IMR-90 (cell line): ENCODE measurements around the gene NOL9. TPM values are rescaled to one million over a fixed set of nuclear protein-coding genes. Genes with fewer than 3 reads are reported as not detected.

ENCODE experiments used
- ATAC-seq: fragments of 200-7000 bp; cut with Tn5 transposase; 2 replicates; pipeline ENCODE4 v1.9.1; 2020; ENCODE audit warnings: low read depth, mild to moderate bottlenecking, moderate library complexity
- BruUV-seq: library from RNA; stranded (reverse); fragments of 400-500 nt; replicated peaks from 2 replicates; lab custom pipeline; 2021; lab: Mats Ljungman, UMichigan
- CTCF ChIA-PET: fragments of 300-600 bp; formaldehyde crosslinking; extraction: SDS; loops from one replicate; lab custom pipeline; 2021; ENCODE audit warnings: antibody characterized with exemption; lab: Yijun Ruan, JAX
- POLR2A ChIA-PET: fragments of 300-600 bp; sonication (Branson Sonifier 250); formaldehyde crosslinking; loops from one replicate; lab custom pipeline; 2022; ENCODE audit warnings: antibody characterized with exemption; ENCODE audit not compliant: unreplicated experiment; lab: Charles Lee
- DNase-seq: peaks from one replicate; pipeline ENCODE4 v3.0.0; 2013
- H2AFZ ChIP-seq: replicated peaks from 2 replicates; pipeline ENCODE3; 2013; ENCODE audit warnings: low read length, mild to moderate bottlenecking; ENCODE audit not compliant: poor library complexity
- H2AK5ac ChIP-seq: 2 replicates; pipeline ENCODE4 v1.6.1; 2013; ENCODE audit warnings: low read depth, low read length, inconsistent platforms
- H2AK9ac ChIP-seq: replicated peaks from 2 replicates; pipeline ENCODE3; 2013; ENCODE audit warnings: mild to moderate bottlenecking, low read depth, low read length, moderate library complexity; ENCODE audit not compliant: poor library complexity
- H2BK120ac ChIP-seq: 2 replicates; pipeline ENCODE4 v1.6.1; 2013; ENCODE audit warnings: low read depth, low read length, inconsistent platforms
- H2BK15ac ChIP-seq: 3 replicates; pipeline ENCODE4 v1.6.1; 2013; ENCODE audit warnings: low read depth, low read length, inconsistent platforms
- H2BK20ac ChIP-seq: 2 replicates; pipeline ENCODE4 v1.6.1; 2013; ENCODE audit warnings: low read depth, mild to moderate bottlenecking, inconsistent platforms, low read length, moderate library complexity
- H2BK5ac ChIP-seq: 2 replicates; pipeline ENCODE4 v1.6.1; 2013; ENCODE audit warnings: mild to moderate bottlenecking, low read depth, low read length, inconsistent platforms; ENCODE audit not compliant: poor library complexity, severe bottlenecking
- H3K14ac ChIP-seq: replicated peaks from 2 replicates; pipeline ENCODE4 v1.6.1; 2013; ENCODE audit warnings: low read depth, low read length, inconsistent platforms
- H3K18ac ChIP-seq: 2 replicates; pipeline ENCODE4 v1.6.1; 2013; ENCODE audit warnings: low read depth, low read length, control low read depth
- H3K23ac ChIP-seq: 2 replicates; pipeline ENCODE4 v1.6.1; 2013; ENCODE audit warnings: low read depth, low read length, inconsistent platforms
- H3K27ac ChIP-seq: 2 replicates; pipeline ENCODE4 v1.5.1; 2013; ENCODE audit warnings: mild to moderate bottlenecking, control low read depth, low read length; ENCODE audit not compliant: insufficient read depth
- H3K27me3 ChIP-seq: 2 replicates; pipeline ENCODE4 v1.6.1; 2013; ENCODE audit warnings: low read length; ENCODE audit not compliant: control insufficient read depth, insufficient read depth
- H3K36me3 ChIP-seq: 2 replicates; pipeline ENCODE4 v1.6.1; 2013; ENCODE audit warnings: low read length, mixed read lengths; ENCODE audit not compliant: control insufficient read depth, insufficient read depth
- H3K4ac ChIP-seq: 2 replicates; pipeline ENCODE4 v1.6.1; 2013; ENCODE audit warnings: low read depth, low read length, inconsistent platforms
- H3K4me1 ChIP-seq: 2 replicates; pipeline ENCODE4 v1.6.1; 2013; ENCODE audit warnings: low read length, mixed read lengths; ENCODE audit not compliant: control insufficient read depth, insufficient read depth
- H3K4me2 ChIP-seq: 2 replicates; pipeline ENCODE4 v1.6.1; 2013; ENCODE audit warnings: low read depth, mild to moderate bottlenecking, control low read depth, low read length, moderate library complexity
- H3K4me3 ChIP-seq: 2 replicates; pipeline ENCODE4 v1.5.1; 2013; ENCODE audit warnings: low read depth, mild to moderate bottlenecking, control low read depth, low read length, moderate library complexity; ENCODE audit not compliant: insufficient read depth
- H3K56ac ChIP-seq: 2 replicates; pipeline ENCODE4 v1.6.1; 2013; ENCODE audit warnings: low read length, inconsistent platforms; ENCODE audit not compliant: insufficient read depth; ENCODE audit errors: extremely low read depth
- H3K79me1 ChIP-seq, 2 experiments: 2 replicates each; pipeline ENCODE4 v1.6.1; 2013; ENCODE audit warnings: low read length in 2 of 2, inconsistent platforms in 1 of 2, low read depth in 1 of 2
- H3K9ac ChIP-seq: 2 replicates; pipeline ENCODE4 v1.6.1; 2013; ENCODE audit warnings: low read depth, low read length, control low read depth
- H3K9me1 ChIP-seq: 2 replicates; pipeline ENCODE4 v1.6.1; 2013; ENCODE audit warnings: low read length, inconsistent platforms; ENCODE audit not compliant: insufficient read depth
- H3K9me3 ChIP-seq: 2 replicates; pipeline ENCODE4 v1.6.1; 2013; ENCODE audit warnings: low read length; ENCODE audit not compliant: control insufficient read depth, insufficient read depth
- H4K20me1 ChIP-seq: 2 replicates; pipeline ENCODE4 v1.6.1; 2013; ENCODE audit warnings: low read length, inconsistent platforms; ENCODE audit not compliant: insufficient read depth
- H4K5ac ChIP-seq: 2 replicates; pipeline ENCODE4 v1.6.1; 2013; ENCODE audit warnings: mild to moderate bottlenecking, low read depth, low read length, control low read depth
- H4K8ac ChIP-seq, 2 experiments: 2 replicates each; pipeline ENCODE4 v1.6.1; 2013; ENCODE audit warnings: low read depth in 2 of 2, low read length in 2 of 2, control low read depth in 1 of 2, inconsistent platforms in 1 of 2
- H4K91ac ChIP-seq: 2 replicates; pipeline ENCODE4 v1.6.1; 2013; ENCODE audit warnings: low read depth, low read length, inconsistent platforms; ENCODE audit not compliant: insufficient read depth
- BHLHE40 ChIP-seq: fragments of 150-350 bp; IDR thresholded peaks from 2 replicates; pipeline ENCODE4 v1.6.1; 2016; ENCODE audit warnings: mild to moderate bottlenecking, low read depth, low read length
- CEBPB ChIP-seq: IDR thresholded peaks from 2 replicates; pipeline ENCODE4 v1.6.1; 2012; ENCODE audit warnings: low read depth, low read length, improper control_type of control experiment
- CHD1 ChIP-seq: IDR thresholded peaks from 2 replicates; pipeline ENCODE4 v1.6.1; 2012; ENCODE audit warnings: low read depth, low read length, improper control_type of control experiment
- ELK1 ChIP-seq: fragments of 150-350 bp; IDR thresholded peaks from 2 replicates; pipeline ENCODE4 v1.6.1; 2016; ENCODE audit warnings: low read depth, mild to moderate bottlenecking, low read length, moderate library complexity, borderline replicate concordance
- FOS ChIP-seq: fragments of 150-350 bp; IDR thresholded peaks from 2 replicates; pipeline ENCODE4 v1.6.1; 2016; ENCODE audit warnings: low read depth, low read length
- MAFK ChIP-seq: IDR thresholded peaks from 2 replicates; pipeline ENCODE4 v1.6.1; 2012; ENCODE audit warnings: low read depth, low read length, improper control_type of control experiment
- MAZ ChIP-seq: IDR thresholded peaks from 2 replicates; pipeline ENCODE4 v1.6.1; 2012; ENCODE audit warnings: low read depth, mild to moderate bottlenecking, low read length, improper control_type of control experiment, moderate library complexity, borderline replicate concordance
- MXI1 ChIP-seq: IDR thresholded peaks from 2 replicates; pipeline ENCODE4 v1.6.1; 2012; ENCODE audit warnings: low read depth, mild to moderate bottlenecking, low read length, moderate library complexity, borderline replicate concordance
- NFE2L2 ChIP-seq: fragments of 150-350 bp; IDR thresholded peaks from 2 replicates; pipeline ENCODE4 v1.6.1; 2016; ENCODE audit warnings: low read depth, mild to moderate bottlenecking, low read length
- POLR2A ChIP-seq: IDR thresholded peaks from 2 replicates; pipeline ENCODE4 v1.6.1; 2012; ENCODE audit warnings: mild to moderate bottlenecking, low read depth, low read length
- RAD21 ChIP-seq: IDR thresholded peaks from 2 replicates; pipeline ENCODE4 v1.6.1; 2012; ENCODE audit warnings: low read length, improper control_type of control experiment
- RCOR1 ChIP-seq: IDR thresholded peaks from 2 replicates; pipeline ENCODE4 v1.6.1; 2012; ENCODE audit warnings: mild to moderate bottlenecking, low read length, improper control_type of control experiment; ENCODE audit not compliant: insufficient replicate concordance
- RFX5 ChIP-seq: IDR thresholded peaks from 2 replicates; pipeline ENCODE4 v1.8.0; 2012; ENCODE audit warnings: low read depth, mild to moderate bottlenecking, low read length, moderate library complexity
- SMC3 ChIP-seq: fragments of 150-350 bp; IDR thresholded peaks from 2 replicates; pipeline ENCODE4 v1.6.1; 2016; ENCODE audit warnings: low read depth, mild to moderate bottlenecking, antibody characterized with exemption, low read length, moderate library complexity
- USF2 ChIP-seq: fragments of 150-350 bp; IDR thresholded peaks from 2 replicates; pipeline ENCODE4 v1.6.1; 2017; ENCODE audit warnings: mild to moderate bottlenecking, antibody characterized with exemption, low read length, low read depth
- WGBS, 2 experiments: methylation state at CpG; one replicate each; pipeline versions ENCODE4 v1.1.5 to v1.1.7; 2013; ENCODE audit warnings: missing lambda C conversion rate in 2 of 2; ENCODE audit not compliant: insufficient read length in 1 of 2; ENCODE audit errors: extremely low coverage in 2 of 2; 5-methylcytosine and 5-hydroxymethylcytosine counted together
- dilution Hi-C: fragments of 300-500 bp; cut with HindIII; formaldehyde crosslinking; loops from one replicate; pipeline ENCODE4 v1.14.3; 2018; ENCODE audit warnings: low sequenced_read_pairs; ENCODE audit not compliant: unreplicated experiment
- in situ Hi-C: fragments of 300-500 bp; cut with MboI; formaldehyde crosslinking; loops from 3 replicates; pipeline ENCODE4 v1.14.3; 2019; ENCODE audit warnings: low sequenced_read_pairs, inconsistent platforms, mixed read lengths
- intact Hi-C: fragments of 100-400 bp; cut with micrococcal nuclease; formaldehyde crosslinking; loops from 2 replicates; pipeline ENCODE4 v1.10.0; 2022
- polyA plus RNA-seq, 3 experiments: library from polyadenylated mRNA; depleted of rRNA; stranded (reverse); fragments of >200 nt; gene quantifications; 2 replicates each; pipeline ENCODE4 v1.2.3, GENCODE V29; 2012; ENCODE audit warnings: low replicate concordance in 1 of 3
- total RNA-seq: library from RNA; depleted of rRNA; stranded (reverse); fragments of >200 nt; gene quantifications from 2 replicates; pipeline ENCODE4 v1.2.3, GENCODE V29; 2012
- TF ChIP-seq, protein P1 (sequence below): conservative IDR thresholded peaks from 2 replicates; pipeline ENCODE4 v1.5.1; 2012; ENCODE audit warnings: mild to moderate bottlenecking, low read depth, low read length, improper control_type of control experiment

Gene NOL9
- total and polyA plus RNA-seq, 2 of the 4 experiments (the other 2 are of a cell fraction): 13.0 to 19.2 TPM

DNA sequence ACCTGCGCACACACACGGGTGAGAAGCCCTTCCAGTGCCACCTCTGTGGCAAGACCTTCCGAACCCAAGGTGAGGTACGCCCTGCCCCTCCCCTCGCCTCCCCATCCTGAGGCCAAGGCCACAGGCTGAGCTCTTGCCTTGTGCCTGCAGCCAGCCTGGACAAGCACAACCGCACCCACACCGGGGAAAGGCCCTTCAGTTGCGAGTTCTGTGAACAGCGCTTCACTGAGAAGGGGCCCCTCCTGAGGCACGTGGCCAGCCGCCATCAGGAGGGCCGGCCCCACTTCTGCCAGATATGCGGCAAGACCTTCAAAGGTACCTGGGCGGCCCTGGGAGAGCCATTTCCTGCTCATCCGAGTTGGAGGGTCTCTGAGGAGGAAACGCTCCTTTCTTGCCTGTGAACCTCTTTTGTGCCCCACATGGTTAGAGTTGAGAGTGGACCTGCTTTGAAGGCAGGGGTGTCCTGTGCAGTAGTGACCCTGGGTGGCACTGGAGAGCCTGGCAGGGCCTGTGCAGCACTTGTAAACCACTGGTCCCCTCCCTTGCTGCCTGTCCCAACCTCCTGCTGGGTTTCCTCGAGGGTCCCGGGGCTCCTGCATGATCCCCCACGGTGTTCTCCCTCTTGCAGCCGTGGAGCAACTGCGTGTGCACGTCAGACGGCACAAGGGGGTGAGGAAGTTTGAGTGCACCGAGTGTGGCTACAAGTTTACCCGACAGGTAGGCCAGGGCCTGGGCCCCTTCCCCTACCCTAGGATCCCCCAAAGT, 34.0 kb upstream of the NOL9 start:
- DNase-seq: no peak
- Histone ChIP-seq H3K23ac (no peak overlapping the region), H3K27me3 (no peaks in the 10 kb centered on the region), H4K91ac (no peak overlapping the region), H2BK5ac (no peak overlapping the region), H3K4me2 (no peak overlapping the region), H3K4me3 (no peak overlapping the region), H2AK9ac (peak overlapping the region; percentile 25), H3K9me3 (no peaks in the 10 kb centered on the region), H2BK15ac (no peak overlapping the region), H3K9ac (no peak overlapping the region), H2BK20ac (no peak overlapping the region), H3K79me1 (peaks cover 9 to 59% of the 10 kb centered on the region in 2 experiments), H4K20me1 (peaks cover 57% of the 10 kb centered on the region), H4K5ac (no peak overlapping the region), H3K4me1 (no peaks in the 10 kb centered on the region), H3K14ac (no peak overlapping the region), H3K4ac (no peak overlapping the region), H3K27ac (no peak overlapping the region), H4K8ac (no peak overlapping the region), H2AK5ac (no peak overlapping the region), H2AFZ (no peak overlapping the region), H3K9me1 (peaks cover 4% of the 10 kb centered on the region; the same call in 1 of the 2 replicates), H3K36me3 (peaks cover 58% of the 10 kb centered on the region), H3K56ac (no peak overlapping the region), H3K18ac (no peak overlapping the region), H2BK120ac (no peak overlapping the region)
- ATAC-seq: no peak
- no TSS peak for BruUV-seq
- CTCF ChIA-PET: no interaction called here
- no peak for TF ChIP-seq CHD1
- no peak for TF ChIP-seq MAZ
- no peak for TF ChIP-seq SMC3
- no peak for TF ChIP-seq RFX5
- no peak for TF ChIP-seq RCOR1
- no peak for TF ChIP-seq RAD21
- TF ChIP-seq MAFK: no peak
- TF ChIP-seq ELK1: no peak
- TF ChIP-seq NFE2L2: no peak
- TF ChIP-seq POLR2A: no peak
- TF ChIP-seq BHLHE40: no peak
- TF ChIP-seq MXI1: no peak
- TF ChIP-seq FOS: no peak
- no peak for TF ChIP-seq CEBPB
- no peak for TF ChIP-seq USF2
- TF ChIP-seq, protein P1, sequence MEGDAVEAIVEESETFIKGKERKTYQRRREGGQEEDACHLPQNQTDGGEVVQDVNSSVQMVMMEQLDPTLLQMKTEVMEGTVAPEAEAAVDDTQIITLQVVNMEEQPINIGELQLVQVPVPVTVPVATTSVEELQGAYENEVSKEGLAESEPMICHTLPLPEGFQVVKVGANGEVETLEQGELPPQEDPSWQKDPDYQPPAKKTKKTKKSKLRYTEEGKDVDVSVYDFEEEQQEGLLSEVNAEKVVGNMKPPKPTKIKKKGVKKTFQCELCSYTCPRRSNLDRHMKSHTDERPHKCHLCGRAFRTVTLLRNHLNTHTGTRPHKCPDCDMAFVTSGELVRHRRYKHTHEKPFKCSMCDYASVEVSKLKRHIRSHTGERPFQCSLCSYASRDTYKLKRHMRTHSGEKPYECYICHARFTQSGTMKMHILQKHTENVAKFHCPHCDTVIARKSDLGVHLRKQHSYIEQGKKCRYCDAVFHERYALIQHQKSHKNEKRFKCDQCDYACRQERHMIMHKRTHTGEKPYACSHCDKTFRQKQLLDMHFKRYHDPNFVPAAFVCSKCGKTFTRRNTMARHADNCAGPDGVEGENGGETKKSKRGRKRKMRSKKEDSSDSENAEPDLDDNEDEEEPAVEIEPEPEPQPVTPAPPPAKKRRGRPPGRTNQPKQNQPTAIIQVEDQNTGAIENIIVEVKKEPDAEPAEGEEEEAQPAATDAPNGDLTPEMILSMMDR: no peak
- intact Hi-C loops: no loop called here
- in situ Hi-C loops: no loop called here
- dilution Hi-C loops: no loop called here
- 92% methylated on average over 14 of the region's 25 CpGs; no CpG with 5 or more reads in 1 of the 2 experiments for WGBS, 2 experiments
- POLR2A ChIA-PET: no interaction called here
